Panc1 (cell line): Measurements from ENCODE around the gene SHISAL1. TPM values are rescaled to one million over a fixed set of nuclear protein-coding genes. Genes with fewer than 3 reads are reported as not detected.

Experiments
- ATAC-seq: fragments of 200-7000 bp; cut with Tn5 transposase; 2 replicates; pipeline ENCODE4 v1.9.1; 2020; ENCODE audit warnings: mild to moderate bottlenecking, moderate library complexity
- BruUV-seq: library from RNA; stranded (reverse); fragments of 400-500 nt; replicated peaks from 2 replicates; lab custom pipeline; 2021; lab: Mats Ljungman, UMichigan
- CTCF ChIA-PET: fragments of 300-600 bp; sonication (Branson Sonifier 250); formaldehyde crosslinking; loops from one replicate; lab custom pipeline; 2022; ENCODE audit warnings: antibody characterized with exemption; lab: Charles Lee
- POLR2A ChIA-PET: fragments of 300-600 bp; sonication (Branson Sonifier 250); formaldehyde crosslinking; loops from one replicate; lab custom pipeline; 2022; ENCODE audit warnings: antibody characterized with exemption; lab: Charles Lee
- DNase-seq: peaks from one replicate; pipeline ENCODE4 v3.0.0-alpha.2; 2010; ENCODE audit warnings: low read depth, low spot score
- H3K27ac ChIP-seq: 2 replicates; pipeline ENCODE4 v1.5.1; 2011; ENCODE audit warnings: mild to moderate bottlenecking, low read length, inconsistent platforms
- H3K27me3 ChIP-seq: fragments of 200-500 bp; sonication (Bioruptor generic); 2 replicates; pipeline ENCODE4 v1.6.0; 2014; ENCODE audit warnings: low read length, inconsistent platforms; ENCODE audit not compliant: control insufficient read depth, insufficient read depth
- H3K36me3 ChIP-seq: fragments of 200-500 bp; sonication (Bioruptor generic); 2 replicates; pipeline ENCODE4 v1.5.1; 2014; ENCODE audit warnings: inconsistent platforms, mild to moderate bottlenecking, low read length, moderate library complexity; ENCODE audit not compliant: control insufficient read depth, insufficient read depth
- H3K4me1 ChIP-seq: 2 replicates; pipeline ENCODE4 v1.5.1; 2011; ENCODE audit warnings: inconsistent platforms, mild to moderate bottlenecking, low read length, moderate library complexity; ENCODE audit not compliant: control insufficient read depth, insufficient read depth
- H3K4me3 ChIP-seq, 2 experiments: 2 replicates each; pipeline ENCODE4 v1.5.1; 2011 to 2012; ENCODE audit warnings: low read depth in 2 of 2, low read length in 2 of 2, mild to moderate bottlenecking in 2 of 2, inconsistent platforms in 1 of 2, moderate library complexity in 1 of 2
- H3K9me3 ChIP-seq: fragments of 200-500 bp; sonication (Bioruptor generic); 2 replicates; pipeline ENCODE4 v1.5.1; 2014; ENCODE audit warnings: low read depth, mild to moderate bottlenecking, inconsistent platforms, low read length, moderate library complexity; ENCODE audit not compliant: control insufficient read depth, insufficient read depth
- CTCF ChIP-seq: fragments of 450-650 bp; IDR thresholded peaks from 2 replicates; pipeline ENCODE4 v1.5.1; 2017; ENCODE audit warnings: mild to moderate bottlenecking
- POLR2AphosphoS5 ChIP-seq: IDR thresholded peaks from 2 replicates; pipeline ENCODE4 v1.6.1; 2012; ENCODE audit warnings: mild to moderate bottlenecking, low read depth, low read length, moderate library complexity
- REST ChIP-seq, 2 experiments: IDR thresholded peaks; 2 replicates each; pipeline ENCODE4 v1.6.1; 2011 to 2012; ENCODE audit warnings: low read depth in 2 of 2, control low read depth in 1 of 2, low read length in 1 of 2, mild to moderate bottlenecking in 1 of 2, moderate library complexity in 1 of 2; ENCODE audit not compliant: insufficient read depth in 1 of 2
- SIN3A ChIP-seq: IDR thresholded peaks from 2 replicates; pipeline ENCODE4 v1.6.1; 2012; ENCODE audit warnings: low read depth, mild to moderate bottlenecking, low read length, moderate library complexity, borderline replicate concordance; ENCODE audit not compliant: insufficient read depth
- TCF7L2 ChIP-seq: IDR thresholded peaks from 2 replicates; pipeline ENCODE4 v1.6.1; 2011; ENCODE audit warnings: mild to moderate bottlenecking, low read depth, low read length, inconsistent platforms
- in situ Hi-C: cut with HindIII; loops from 2 replicates; pipeline ENCODE4 v1.10.0; 2016; ENCODE audit warnings: low sequenced_read_pairs, low pct_unique_long_range_greater_than_20kb
- intact Hi-C: fragments of 100-400 bp; cut with micrococcal nuclease; formaldehyde crosslinking; loops from one replicate; pipeline ENCODE4 v1.10.0; 2022; ENCODE audit not compliant: unreplicated experiment
- total RNA-seq: library from RNA; stranded (reverse); gene quantifications from one replicate; pipeline ENCODE4 v1.2.1, GENCODE V29; 2021; ENCODE audit not compliant: unreplicated experiment

Gene SHISAL1
- total RNA-seq, 1 experiment from 2014 or later = 1.2 TPM

GRCh38 chr22:44202261-44202789 lies 110.4 kb downstream of the SHISAL1 start:
- H3K4me1 ChIP-seq = no peaks in the 10 kb centered on the region
- TF ChIP-seq TCF7L2 (no peak), POLR2AphosphoS5 (no peak), REST (IDR thresholded peaks at IDR 0.05; ENCODE audit: insufficient read depth in 1 of 2, low read depth in 2 of 2, low read length in 1 of 2) (no peak), SIN3A (no peak), CTCF (no peak)
- no peak overlapping the region for H3K27ac ChIP-seq
- DNase-seq (no peak), ATAC-seq (no peak)
- in situ Hi-C loops = no loop called here
- intact Hi-C loops = no loop called here
- no peak overlapping the region for H3K4me3 ChIP-seq
- POLR2A ChIA-PET = no interaction called here
- no peaks in the 10 kb centered on the region for H3K9me3 ChIP-seq
- CTCF ChIA-PET = interaction anchor here (0.6 kb wide), 1 partner anchor 41 kb away, joined by 5 read pairs; no protein-coding TSS in a partner anchor
- no peaks in the 10 kb centered on the region for H3K36me3 ChIP-seq
- BruUV-seq = no TSS peak
- H3K27me3 ChIP-seq = no peaks in the 10 kb centered on the region

DNA sequence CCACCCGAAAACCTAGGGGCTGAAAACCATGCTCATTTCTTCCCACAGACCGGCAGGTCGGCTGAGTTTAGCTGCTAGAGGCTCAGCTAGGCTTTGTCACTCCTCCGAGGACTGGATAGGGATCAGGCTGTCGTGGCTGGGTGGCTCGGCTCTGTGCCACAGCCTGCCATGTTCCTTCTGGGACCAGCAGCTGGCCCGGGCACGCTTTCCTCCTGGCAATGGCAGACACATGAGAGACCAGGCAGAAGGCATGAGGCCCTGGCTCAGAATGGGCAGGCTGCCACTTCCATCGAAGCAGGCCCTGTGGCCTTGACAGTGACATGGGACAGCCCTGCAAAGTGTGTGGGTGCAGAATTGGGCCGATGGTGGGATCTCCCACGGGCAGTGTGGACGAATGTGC lies 111.1 kb downstream of the SHISAL1 start:
- ATAC-seq (no peak), DNase-seq (no peak)
- TF ChIP-seq SIN3A (no peak), TCF7L2 (no peak), CTCF (no peak), POLR2AphosphoS5 (no peak), REST (IDR thresholded peaks at IDR 0.05; ENCODE audit: insufficient read depth in 1 of 2, low read depth in 2 of 2, low read length in 1 of 2) (no peak)
- Histone ChIP-seq H3K27me3 (no peaks in the 10 kb centered on the region), H3K4me3 (no peak overlapping the region), H3K4me1 (no peaks in the 10 kb centered on the region), H3K27ac (no peak overlapping the region), H3K9me3 (no peaks in the 10 kb centered on the region), H3K36me3 (no peaks in the 10 kb centered on the region)
- ChIA-PET POLR2A (no interaction called here), CTCF (no interaction called here)
- intact Hi-C loops = no loop called here
- BruUV-seq = no TSS peak
- in situ Hi-C loops = no loop called here
